ENCODE data around the gene PCBP3.

Gene PCBP3

DNA sequence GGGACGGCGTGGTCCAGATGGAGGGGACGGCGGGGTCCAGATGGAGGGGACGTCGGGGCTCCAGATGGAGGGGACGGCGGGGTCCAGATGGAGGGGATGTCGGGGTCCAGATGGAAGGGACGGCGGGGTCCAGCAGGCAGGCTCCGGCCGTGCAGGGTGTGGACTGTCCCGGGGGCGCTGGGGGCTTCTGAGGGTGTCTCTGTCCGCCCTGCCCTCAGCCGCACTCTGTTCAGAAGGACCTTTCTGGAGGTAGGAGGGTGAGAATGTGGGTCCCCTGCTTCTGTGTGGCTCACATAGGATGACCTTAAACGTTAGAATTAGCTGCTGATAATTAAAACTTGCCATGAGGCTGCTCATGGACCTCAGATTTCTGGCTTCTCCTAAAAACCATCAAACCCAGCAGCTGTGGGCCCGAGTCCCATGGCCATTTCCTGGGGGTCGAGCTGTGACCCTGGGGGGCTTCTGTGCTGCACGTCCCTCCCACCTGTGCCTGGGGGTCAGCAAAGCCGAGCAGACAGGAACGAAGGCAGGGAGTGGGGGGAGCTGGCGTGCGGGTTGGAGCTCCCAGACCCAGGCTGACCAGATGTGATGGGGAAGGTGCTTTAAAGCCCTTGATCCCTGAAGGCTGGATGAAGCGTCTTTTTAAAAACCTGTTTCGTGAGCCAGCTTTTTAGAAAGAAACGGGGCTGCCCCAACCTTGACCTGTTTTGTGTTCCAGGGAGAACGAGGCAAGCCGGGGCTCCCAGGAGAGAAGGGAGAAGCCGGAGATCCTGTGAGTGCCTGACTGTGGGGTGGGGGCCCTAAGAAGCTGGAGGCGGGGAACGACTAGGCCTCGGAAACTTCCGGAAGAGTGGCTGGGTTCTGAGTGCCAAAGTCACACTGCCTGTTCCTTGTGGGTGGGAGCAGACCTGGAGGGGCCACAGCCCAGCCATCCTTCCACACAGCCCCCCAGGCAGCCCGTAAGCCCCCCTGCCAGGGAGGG, 345.1 kb downstream of the PCBP3 start:
- DNase-seq = no peak

DNA sequence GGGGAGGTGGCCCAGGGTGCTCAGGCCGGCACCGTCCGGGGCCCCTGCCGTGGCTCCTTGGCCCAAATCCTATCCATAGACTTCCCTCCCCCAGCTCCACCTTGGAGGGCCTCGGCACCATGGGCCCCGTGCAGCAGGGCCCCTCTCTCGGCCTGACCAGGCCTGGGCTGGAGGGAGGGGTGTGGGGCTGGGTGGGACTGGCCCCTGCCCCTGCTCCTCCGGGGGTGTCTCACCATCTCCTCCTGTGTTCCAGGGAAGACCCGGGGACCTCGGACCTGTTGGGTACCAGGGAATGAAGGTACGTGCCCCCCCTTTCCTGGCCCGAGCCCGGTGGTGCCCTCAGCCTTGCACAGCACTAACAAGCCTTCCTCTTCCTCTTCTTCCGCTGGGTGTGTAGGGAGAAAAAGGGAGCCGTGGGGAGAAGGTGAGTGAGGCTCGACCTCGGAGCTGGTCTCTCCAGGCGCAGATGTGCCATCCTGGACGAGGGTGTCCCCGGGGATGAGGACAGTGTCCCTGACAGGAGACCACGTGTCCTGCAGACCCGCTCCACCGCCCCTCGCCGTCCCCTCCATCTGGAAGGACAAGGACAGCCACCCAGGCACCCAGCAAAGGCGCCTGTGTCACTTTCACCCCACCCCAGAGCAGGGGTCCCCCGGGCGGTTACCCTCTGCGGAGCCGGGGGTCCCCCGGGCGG, 346.0 kb downstream of the PCBP3 start:
- DNase-seq = no peak

DNA sequence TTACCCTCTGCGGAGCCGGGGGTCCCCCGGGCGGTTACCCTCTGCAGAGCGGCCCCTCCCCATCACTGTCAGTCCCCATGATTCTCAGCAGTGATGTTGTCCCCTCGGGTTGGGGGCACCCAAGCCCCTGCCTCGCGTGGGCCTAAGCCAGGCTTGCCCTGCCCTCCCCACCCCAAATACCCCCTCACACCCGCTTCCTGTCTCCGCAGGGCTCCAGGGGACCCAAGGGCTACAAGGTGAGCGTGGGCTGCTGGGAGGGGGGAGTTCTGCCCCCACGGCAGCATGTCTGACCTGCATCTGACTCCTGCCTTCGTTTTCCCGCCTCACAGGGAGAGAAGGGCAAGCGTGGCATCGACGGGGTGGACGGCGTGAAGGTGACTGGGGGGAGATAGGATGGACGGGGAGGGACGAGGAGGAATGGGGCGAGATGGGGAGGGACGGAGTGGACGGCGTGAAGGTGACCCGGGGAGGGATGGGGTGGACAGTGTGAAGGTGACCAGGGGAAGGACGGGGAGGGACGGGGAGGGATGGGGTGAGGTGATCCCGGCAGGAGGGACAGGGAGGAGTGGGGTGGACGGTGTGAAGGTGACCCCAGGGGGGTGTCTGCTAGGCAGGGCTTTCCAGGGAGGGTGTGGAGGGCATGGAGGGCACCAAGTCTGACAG, 346.7 kb downstream of the PCBP3 start:
- no peak for DNase-seq

DNA sequence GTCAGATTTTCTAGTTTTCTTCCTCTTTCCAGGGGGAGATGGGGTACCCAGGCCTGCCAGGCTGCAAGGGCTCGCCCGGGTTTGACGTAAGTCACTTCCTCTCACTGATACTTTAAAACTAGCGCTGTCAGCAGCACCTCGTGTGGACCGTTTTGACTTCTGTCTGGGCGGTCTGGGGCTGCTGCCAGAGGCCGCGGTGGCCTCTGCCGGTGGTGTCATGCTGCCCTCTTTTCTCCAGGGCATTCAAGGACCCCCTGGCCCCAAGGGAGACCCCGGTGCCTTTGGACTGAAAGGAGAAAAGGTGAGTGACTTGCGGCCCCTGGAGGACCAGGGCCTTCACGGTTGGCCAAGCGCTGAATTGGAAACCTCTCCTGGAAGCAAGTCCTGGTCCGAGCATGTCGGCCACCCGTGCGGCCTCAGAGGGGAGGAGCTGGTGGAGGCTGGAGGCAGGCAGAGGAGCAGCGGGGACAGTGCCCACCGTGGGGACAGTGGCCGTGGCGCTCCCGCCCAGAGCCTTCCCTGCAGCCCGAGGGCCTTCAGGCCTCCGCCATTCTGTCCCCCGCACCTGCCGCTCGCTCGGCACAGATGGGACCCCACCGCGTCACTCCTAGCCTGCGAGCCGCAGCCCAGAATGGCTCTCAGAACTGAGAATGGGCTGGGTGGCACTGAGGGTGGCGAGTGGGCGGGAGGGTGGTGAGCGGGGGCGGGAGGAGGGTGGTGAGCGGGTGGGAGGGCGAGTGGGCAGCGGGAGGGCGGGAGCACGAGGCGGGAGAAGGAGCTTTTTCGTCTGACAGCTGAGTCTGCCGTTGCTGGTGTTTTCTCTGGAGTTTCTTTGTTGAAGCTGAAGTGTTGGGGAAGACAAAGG, 347.4 kb downstream of the PCBP3 start:
- DNase-seq = no peak

DNA sequence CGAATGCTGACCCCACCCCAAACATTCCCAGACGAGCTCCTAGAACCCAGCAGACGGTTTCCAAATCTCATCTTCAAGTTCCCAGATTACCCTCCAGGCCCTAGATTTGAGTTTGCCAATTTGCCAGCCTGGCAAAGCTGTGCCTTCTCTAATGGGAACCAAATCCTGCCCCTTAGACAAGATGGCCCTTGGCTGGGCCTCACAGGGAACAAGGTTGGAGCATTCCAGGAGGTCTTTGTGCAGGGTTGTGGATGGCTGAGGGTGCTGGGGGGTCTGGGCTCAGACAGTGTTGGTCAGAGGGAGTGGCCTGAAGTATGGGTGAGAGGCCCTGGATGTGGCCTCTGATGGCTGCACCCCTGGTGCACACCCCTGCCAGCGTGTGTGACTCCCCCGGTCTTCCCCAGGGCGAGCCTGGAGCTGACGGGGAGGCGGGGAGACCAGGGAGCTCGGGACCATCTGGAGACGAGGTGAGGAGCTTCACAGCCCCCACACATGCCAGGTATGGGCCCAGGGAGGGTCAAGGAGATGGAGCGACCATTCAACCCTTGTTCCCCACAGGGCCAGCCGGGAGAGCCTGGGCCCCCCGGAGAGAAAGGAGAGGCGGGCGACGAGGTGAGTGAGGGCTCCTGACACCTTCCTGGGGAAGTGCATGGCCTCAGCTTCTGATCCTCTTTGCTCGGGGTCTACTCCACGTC, 348.2 kb downstream of the PCBP3 start:
- no peak for DNase-seq

All from Kasumi-1 (cell line).